Fibroblast of peridontal ligament (primary cell): Measurements from ENCODE around the gene GTF3C5.
A peak's percentile ranks its signal among the peaks of the same experiment; 100 is the strongest.
"Not testable (repeated sequence)": the region's sequence is repeated elsewhere in the genome, so short reads cannot be mapped to it uniquely, and the experiment has no call there.

ENCODE experiments used
- DNase-seq: peaks from one replicate; pipeline ENCODE4 v3.0.0-alpha.2; 2010; ENCODE audit errors: extremely low read depth

Gene GTF3C5

GRCh38 chr9:132995879-132996278 is 34.9 kb upstream of the GTF3C5 start:
- no peak for DNase-seq

GRCh38 chr9:132996526-132996925 is 34.3 kb upstream of the GTF3C5 start:
- no peak for DNase-seq

- DNase-seq, result peak; percentile 64
Observed at GRCh38 chr9:132997591-132997990, 33.2 kb upstream of the GTF3C5 start.

- DNase-seq, result not testable (repeated sequence)
Observed at GRCh38 chr9:132998221-132998620, 32.6 kb upstream of the GTF3C5 start.

- DNase-seq, result no peak
Observed at GRCh38 chr9:132998831-132999635, 31.8 kb upstream of the GTF3C5 start.

- no peak for DNase-seq
Observed at GRCh38 chr9:133002147-133003070, 28.4 kb upstream of the GTF3C5 start.

- no peak for DNase-seq
Observed at GRCh38 chr9:133003071-133003461, 27.7 kb upstream of the GTF3C5 start.

GRCh38 chr9:133003671-133004090 is 27.1 kb upstream of the GTF3C5 start:
- DNase-seq, result no peak

- no peak for DNase-seq
Observed at GRCh38 chr9:133004091-133004998, 26.5 kb upstream of the GTF3C5 start.

- no peak for DNase-seq
Observed at GRCh38 chr9:133004999-133005760, 25.6 kb upstream of the GTF3C5 start.

- DNase-seq, result no peak
Observed at GRCh38 chr9:133005957-133006356, 24.8 kb upstream of the GTF3C5 start.

- no peak for DNase-seq
Observed at GRCh38 chr9:133006731-133007352, 24.0 kb upstream of the GTF3C5 start.

- no peak for DNase-seq
Observed at GRCh38 chr9:133008406-133008805, 22.4 kb upstream of the GTF3C5 start.

GRCh38 chr9:133008824-133009223 is 22.0 kb upstream of the GTF3C5 start:
- DNase-seq, result no peak

GRCh38 chr9:133009906-133010582 is 20.8 kb upstream of the GTF3C5 start:
- no peak for DNase-seq

- no peak for DNase-seq
Observed at GRCh38 chr9:133014696-133015095, 16.1 kb upstream of the GTF3C5 start.

GRCh38 chr9:133023117-133023890 is 7.5 kb upstream of the GTF3C5 start:
- DNase-seq, result no peak

- no peak for DNase-seq
Observed at GRCh38 chr9:133026426-133026825, 4.4 kb upstream of the GTF3C5 start.

- no peak for DNase-seq
Observed at GRCh38 chr9:133027134-133027533, 3.7 kb upstream of the GTF3C5 start.
